ENCODE results near the gene SELENOH.
"Not testable (repeated sequence)": the region's sequence is repeated elsewhere in the genome, so short reads cannot be mapped to it uniquely, and the experiment has no call there.

The SELENOH gene, protein sequence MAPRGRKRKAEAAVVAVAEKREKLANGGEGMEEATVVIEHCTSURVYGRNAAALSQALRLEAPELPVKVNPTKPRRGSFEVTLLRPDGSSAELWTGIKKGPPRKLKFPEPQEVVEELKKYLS

DNA sequence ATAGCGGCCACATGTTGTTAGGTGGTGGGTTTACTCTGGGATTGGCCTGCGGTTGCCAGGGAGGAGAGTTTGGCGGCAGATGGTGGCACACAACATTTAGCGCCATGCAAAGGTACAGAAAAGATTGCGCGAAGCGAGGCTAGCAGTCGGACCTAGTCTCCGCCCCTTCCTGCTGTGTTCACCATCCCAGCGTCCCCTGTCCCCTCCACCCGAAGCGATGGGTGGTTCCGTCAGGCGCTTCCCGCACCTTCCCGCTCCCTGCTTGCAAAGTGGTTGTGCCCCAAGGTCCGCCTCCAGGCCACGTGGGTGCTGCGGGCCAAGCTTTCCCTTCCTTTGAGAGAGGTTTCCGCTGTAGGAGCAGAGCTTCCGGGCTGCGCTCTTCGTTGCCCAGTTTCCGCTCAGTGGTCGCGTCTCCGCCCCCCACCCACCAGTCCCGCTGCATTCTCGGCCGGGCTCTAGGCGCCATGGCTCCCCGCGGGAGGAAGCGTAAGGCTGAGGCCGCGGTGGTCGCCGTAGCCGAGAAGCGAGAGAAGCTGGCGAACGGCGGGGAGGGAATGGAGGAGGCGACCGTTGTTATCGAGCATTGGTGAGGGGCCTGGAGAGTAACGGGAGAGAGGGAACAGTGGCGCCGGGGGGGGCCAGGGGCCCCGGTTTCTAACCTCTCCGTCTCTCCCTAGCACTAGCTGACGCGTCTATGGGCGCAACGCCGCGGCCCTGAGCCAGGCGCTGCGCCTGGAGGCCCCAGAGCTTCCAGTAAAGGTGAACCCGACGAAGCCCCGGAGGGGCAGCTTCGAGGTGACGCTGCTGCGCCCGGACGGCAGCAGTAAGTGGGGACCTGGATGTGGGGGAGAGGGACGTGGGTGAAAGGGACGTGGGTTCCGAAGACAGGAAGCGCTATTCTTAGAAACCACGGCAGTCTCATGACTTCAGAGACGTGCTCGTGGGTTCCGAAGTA lies at the start of gene SELENOH:
Gene SELENOH (plus strand): TSS at position 360 of the 955 bp plus-strand sequence. CDS start 105 bp downstream, at position 465.
- DNase-seq: peak; percentile 92

DNA sequence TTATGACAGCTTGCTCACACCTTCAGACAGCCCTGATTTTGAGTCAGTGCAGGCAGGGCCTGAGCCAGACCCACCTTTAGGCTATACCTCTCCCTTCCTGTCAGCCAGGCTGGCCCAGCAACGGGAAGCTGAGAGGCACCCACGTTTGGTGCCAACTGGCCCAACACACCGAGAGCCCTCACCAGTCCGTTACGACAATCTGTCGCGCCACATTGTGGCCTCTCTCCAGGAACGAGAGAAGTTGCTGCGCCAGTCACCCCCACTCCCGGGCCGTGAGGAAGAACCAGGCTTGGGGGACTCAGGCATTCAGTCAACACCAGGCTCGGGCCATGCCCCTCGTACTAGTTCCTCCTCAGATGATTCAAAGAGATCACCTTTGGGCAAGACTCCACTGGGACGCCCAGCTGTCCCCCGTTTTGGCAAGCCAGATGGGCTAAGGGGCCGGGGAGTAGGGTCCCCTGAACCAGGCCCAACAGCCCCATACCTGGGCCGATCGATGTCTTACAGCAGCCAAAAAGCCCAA lies 42.4 kb upstream of the SELENOH start:
- DNase-seq: no peak

DNA sequence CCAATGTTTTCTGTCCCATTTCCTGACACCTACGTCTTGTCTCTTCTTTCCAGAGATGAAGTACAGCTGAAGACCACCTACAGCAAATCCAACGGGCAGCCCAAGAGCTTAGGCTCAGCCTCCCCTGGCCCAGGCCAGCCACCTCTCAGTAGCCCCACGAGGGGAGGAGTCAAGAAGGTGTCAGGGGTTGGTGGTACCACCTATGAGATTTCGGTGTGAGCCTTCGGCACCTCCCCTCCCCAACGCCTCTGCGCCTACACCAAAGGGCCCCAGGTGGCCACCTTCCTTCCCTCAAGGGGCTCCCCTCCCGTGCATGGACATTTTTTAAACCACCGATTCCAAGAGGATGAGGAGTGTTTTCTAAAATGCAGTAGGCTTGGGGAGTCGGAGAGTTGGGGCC lies 41.5 kb upstream of the SELENOH start:
- no peak for DNase-seq

DNA sequence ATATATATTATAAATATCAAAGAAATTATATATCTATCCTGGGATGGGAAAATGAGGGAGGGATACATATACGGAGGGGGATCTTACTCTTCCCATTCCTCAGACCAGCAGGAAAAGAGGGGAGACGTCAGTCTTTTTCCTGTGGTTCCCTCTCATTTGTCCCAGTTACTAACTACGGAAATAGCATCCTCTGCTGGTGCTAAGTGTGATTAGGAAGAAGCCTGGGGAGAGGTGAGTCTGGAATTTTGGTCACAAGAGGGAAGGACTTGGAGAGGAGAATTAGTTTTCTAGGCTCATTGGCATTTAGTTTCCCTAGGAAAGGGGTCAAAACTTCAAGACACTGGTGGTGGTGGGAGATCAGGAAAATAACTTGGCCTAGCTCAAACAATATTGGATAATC lies 40.9 kb upstream of the SELENOH start:
- no peak for DNase-seq

DNA sequence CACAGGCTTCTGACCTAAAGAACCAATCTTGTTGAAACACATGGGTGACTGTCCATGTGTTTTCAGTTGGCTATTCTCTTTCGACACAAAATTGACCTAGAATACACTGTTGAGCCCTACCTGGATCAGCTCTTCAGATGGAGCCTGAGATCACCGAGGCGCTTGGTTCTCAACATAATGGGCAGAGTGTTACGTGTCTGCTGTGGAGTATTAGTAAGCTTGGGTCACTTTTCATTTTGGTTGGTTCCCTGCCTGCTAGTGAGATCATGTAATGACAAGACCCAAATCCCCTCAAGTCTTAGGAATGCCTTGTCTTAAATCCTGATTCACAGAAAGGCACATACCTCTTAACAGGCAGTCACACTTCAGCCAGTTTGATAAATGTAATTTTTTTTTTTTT lies 38.0 kb upstream of the SELENOH start:
- DNase-seq: no peak

DNA sequence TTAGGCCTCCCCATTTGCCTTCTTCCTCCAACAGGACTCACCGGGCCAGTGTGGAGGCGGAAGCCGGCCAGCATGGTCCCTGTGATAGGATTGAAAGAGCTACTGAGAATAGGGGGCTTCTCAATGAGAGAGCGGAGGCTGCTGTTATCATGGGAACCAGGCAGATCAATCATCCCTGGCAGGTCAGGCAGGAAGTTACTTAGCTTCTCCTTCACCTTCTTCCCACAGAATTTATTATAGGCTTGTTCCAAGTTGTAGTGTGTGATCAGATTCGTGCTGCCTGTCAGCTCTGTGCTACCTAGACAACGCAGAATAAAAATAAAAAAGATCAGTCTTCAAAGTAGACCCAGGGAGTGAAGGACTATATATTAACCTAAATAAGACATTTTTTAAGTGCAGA lies 36.4 kb upstream of the SELENOH start:
- DNase-seq: no peak

DNA sequence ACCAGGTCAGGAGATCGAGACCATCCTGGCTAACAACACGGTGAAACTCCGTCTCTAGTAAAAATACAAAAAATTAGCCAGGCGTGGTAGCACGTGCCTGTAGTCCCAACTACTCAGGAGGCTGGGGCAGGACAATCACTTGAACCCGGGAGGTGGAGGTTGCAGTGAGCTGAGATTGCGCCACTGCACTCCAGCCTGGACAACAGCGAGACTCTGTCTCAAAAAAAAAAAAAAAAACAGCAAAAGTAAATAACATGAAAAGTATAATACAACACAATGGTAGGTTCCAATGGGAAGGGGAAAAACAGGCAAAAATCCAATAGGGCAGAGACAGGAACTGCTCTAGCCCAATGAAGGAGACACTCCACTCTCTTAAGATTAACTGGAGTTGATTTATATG lies 35.9 kb upstream of the SELENOH start:
- not testable (repeated sequence) for DNase-seq

DNA sequence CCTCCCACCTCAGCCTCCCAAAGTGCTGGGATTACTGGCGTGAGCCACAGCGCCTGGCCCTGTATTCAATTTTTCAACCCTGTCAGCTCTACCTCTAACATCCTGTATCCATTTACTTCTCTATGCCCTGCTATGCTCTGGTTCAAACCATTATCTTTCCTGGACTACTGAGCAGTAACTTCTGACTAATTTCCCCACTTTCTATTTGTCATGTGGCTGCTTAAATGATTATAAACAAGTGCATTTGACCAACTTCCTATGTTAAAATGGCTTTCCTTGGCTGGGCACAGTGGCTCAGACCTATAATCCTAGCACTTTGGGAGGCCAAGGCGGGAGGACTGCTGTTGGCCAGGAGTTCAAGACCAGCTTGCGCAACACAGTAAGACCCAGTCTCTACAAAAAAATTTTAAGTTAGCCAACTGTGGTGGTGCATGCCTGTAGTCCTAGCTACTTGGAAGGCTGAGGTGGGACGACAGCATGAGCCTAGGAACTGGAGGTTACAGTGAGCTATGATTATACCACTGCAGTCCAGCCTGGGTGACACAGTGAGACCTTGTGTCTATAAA lies 31.4 kb upstream of the SELENOH start:
- no peak for DNase-seq

DNA sequence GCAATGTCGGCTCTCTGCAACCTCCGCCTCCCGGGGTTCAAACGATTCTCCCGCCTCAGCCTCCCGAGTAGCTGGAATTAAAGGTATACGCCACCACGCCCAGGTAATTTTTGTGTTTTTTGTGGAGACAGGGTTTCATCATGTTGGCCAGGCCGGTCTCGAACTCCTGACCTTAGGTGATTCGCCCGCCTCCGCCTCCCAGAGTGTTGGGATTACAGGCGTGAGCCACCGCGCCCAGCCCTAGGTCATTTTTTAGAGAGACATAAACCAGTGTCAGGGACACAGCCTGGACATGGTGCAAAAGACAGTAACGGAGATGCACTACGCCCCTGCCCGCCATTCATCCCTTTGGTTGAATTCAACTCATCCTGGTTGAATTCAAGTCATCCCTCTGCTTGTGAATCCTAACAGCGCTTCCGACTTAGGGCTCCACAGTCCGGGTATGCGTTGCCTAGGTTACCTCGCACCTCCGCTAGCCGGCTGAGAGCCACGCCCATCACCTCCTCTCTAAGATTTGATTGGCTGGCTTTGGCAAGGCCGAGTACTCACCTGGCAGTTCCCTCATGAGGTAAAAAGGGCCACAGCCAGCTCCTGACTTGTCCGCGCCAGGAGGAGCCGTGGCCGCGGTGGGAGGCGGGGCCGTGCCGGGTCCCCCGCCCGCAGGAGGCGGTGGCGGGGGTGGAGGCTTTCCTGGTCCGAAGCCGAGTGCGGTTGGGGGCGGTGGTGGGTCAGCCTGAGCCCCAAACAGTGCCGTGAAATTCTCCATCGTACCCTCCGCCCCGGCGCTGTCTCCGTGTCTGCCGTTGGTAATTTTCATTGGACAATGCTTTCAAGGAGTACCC lies 29.7 kb upstream of the SELENOH start, which contains the start of gene MED19:
Gene MED19 (minus strand): TSS at position 802 of the 842 bp plus-strand sequence. CDS start 36 bp downstream, at position 766.
- peak; percentile 56 for DNase-seq

DNA sequence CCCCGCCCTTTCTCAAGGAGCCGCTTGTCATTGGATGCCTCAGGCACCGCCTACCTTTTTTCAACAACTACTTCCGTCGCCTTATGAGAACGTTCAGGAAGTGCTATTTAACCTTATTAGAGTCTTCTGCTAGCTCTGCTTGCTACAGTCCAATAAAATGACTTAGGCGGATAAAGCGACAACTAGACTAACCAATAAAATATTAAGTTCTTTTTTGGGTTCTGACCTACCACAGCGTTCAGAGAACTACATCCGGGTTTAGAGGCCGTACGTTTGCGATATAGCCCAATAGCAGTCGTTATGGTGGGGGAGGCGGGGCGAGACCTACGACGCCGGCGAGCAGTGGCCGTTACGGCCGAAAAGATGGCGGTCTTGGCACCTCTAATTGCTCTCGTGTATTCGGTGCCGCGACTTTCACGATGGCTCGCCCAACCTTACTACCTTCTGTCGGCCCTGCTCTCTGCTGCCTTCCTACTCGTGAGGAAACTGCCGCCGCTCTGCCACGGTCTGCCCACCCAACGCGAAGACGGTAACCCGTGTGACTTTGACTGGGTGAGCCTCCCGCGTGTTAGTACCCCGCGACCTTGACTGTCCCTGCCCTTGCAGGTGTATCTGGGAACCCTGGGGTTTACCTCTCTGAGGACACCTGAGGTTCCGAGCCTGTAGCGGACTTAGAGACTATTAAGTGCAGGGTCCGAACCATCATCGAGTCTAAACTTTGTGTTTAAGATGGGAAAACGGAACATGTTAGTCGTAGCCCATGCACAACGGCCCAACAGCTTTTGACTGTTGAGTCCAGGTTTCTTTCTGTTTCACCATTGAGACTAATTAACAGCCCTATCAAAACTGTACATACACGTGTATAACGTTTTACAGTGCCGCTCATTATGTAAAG lies 28.8 kb upstream of the SELENOH start, which contains the start of gene TMX2:
Gene TMX2 (plus strand): TSS at position 338 of the 895 bp plus-strand sequence. CDS start 26 bp downstream, at position 364.
- DNase-seq: peak; percentile 100

DNA sequence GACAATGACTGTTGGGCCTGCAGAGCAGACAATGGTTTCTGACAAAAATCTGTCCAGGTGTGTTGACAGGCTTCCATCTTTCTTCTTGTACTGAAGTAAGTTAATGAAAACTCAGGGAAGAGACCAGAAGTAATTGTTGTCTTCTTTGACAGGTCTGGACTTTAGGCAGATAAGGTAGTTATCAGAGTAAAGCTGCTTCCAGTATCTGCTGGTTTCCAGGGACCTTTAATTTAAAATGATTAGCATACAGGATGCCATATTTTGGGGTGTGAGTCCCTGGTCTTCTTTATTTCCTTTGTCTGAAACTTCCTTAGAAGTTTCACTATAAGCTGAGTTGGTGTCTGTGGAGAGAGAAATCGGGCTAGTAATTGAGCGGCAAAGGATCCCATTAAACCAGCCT lies 27.5 kb upstream of the SELENOH start:
- DNase-seq: no peak

DNA sequence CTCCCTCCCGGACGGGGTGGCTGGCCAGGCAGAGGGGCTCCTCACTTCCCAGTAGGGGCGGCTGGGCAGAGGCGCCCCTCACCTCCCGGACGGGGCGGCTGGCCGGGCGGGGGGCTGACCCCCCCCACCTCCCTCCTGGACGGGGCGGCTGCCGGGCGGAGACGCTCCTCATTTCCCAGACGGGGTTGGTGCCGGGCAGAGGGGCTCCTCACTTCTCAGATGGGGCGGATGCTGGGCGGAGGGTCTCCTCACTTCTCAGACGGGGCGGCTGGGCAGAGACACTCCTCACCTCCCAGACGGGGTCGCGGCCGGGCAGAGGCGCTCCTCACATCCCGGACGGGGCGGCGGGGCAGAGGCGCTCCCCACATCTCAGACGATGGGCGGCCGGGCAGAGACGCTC lies 24.6 kb upstream of the SELENOH start:
- not testable (repeated sequence) for DNase-seq

DNA sequence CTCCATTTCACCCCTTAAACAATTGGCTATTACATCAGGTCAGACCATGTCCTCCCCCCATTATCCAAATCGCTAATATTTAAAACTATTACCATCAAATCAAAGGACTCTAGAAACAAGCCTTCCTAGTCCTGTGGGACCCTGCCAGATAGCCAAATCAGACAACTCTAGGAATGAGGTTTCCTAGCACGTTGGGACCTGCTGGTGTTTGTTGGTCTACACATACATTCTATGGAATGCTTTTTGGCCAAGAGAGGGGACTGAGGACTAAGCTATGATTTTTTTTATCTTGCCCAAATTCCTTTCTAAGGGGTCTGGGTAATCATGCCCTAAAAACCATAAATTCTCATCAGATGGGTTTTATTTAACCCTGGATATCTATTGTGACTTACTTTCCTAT lies 14.1 kb upstream of the SELENOH start:
- no peak for DNase-seq

DNA sequence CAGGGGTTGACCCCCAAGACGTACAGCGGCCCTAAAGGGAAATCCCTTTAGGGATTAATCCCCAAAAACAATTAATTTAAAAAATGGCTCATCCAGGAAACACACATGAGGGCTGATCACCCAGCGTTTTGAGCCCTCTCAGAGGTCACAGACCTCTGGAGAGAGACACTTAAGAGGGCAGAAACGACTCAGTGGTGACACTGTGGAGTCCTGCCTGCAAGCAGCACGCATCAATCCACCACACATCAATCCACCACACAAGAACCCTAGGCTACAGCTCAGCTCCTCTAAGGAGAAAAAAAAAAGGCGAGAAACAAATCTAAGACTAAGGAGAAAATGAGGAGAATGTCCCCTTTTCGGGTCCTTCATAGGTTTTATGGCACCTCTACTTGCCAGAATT lies 12.5 kb upstream of the SELENOH start:
- no peak for DNase-seq

DNA sequence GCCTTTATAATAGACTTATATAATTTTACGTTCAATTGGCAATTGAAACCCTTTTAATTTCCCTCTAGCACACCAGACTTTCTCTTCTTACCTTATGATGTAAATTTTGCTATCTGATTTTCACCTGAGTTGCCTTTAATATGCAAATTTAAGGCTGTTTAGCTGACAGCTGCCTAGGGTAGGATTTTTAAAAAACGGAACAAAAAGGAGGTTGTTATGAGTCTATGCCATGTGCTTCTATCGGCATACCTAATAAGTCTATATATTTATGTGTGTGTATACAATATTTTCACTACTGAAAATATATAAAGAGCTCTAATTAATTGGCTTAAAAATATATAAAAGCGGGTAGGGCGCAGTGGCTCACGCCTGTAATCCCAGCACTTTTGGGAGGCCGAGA lies 11.8 kb upstream of the SELENOH start:
- no peak for DNase-seq

DNA sequence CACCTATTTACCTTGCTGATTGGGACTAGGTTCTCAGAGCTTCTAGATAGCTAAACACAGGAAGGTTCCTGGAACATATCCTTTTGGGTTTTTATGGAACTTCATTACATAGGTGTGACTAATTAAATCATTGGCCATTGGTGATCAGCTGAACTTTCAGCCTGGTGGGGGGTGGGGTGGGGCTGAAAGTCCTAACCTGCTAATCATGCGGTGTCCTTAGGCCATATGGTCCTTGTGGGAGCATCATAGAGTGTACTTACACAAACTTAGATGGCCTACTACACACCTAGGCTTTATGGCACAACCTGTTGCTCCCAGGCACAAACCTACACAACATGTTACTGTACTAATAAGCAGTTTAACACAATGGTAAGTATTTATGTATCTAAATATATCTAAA lies 8.6 kb upstream of the SELENOH start:
- no peak for DNase-seq

DNA sequence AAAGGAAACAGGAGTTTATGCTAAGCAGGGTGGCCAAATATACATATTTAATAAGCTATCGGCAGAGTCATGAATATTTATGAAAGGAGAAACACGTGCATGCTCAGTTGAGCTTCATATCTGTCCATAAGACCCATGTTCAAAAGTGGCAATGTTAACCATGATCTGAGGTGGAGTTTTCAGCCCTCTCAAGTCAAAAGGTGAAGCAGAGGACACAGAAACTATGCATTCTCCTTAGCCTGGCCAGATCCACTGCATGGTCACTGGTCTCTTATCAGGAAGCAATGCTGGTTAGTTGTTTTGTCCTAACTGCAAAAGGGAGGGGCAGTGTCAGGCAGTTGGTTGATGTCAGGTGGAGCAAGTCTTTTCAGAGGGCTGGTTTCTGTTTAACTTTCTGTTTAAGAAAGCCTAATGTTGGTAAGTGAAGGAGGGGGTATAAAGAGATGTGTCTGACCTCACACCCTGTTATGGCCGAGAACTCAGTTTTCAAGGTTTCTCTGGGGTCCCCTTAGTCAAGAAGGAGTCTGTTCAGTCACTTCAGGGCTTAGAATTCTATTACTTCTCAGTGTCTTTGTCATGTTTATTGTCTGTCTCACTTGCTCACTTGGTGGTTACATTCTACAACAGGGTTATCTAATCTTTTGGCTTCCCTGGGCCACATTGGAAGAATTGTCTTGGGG lies 5.5 kb upstream of the SELENOH start:
- no peak for DNase-seq

DNA sequence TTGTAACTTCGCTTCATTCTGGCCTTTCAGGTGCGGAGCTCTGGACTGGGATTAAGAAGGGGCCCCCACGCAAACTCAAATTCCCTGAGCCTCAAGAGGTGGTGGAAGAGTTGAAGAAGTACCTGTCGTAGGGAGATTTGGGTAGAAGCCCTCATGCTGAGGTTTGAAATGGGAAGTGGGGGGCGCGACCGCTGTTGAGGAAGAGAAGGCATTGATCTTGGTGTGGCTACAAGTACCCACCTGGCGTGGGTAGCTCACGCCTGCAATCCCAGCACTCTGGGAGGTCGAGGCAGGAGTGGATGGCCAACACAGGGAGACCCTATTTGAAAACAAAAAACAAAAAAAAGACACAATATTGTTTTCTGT lies 779 bp downstream of the SELENOH start:
- DNase-seq: no peak

DNA sequence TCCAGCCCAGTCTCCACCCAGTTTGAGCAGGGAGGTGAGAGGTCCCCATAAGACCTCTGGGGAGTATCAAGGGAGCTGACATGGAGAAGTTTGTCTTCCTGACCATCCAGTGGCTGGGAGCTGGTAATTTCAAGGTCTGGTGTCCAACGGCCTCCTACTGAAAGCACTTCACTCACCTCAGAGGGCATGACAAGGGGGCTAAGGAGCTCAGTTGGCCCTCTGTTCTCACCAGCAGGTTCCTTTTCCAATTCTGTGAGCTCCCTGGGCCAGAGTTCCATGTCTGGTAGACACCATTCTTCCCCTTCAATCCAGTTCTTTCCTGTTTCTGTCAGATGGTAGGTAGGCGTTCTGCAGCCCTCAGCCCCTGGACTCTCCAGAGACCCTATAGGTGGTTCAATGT lies 3.1 kb downstream of the SELENOH start:
- DNase-seq: no peak

DNA sequence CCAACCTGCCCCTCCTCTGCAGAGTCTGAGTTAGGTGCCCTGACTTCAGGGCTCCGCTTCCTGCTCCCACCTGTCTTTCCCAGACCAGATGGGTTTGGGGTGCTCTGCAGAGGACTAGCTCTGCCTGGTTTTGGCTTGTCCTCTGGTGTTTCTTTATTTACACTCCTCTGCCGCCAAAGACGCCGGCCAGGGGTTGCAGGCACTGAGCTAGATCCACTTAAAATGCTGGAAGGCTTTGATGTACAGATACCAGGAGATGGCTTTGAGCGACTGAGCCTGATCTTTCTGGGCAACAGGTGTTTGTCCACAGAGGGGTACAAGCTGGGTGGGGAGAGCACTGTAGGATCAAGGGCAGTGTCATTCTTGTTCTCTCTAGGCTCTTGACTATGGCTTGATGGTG lies 3.9 kb downstream of the SELENOH start:
- DNase-seq: no peak

DNA sequence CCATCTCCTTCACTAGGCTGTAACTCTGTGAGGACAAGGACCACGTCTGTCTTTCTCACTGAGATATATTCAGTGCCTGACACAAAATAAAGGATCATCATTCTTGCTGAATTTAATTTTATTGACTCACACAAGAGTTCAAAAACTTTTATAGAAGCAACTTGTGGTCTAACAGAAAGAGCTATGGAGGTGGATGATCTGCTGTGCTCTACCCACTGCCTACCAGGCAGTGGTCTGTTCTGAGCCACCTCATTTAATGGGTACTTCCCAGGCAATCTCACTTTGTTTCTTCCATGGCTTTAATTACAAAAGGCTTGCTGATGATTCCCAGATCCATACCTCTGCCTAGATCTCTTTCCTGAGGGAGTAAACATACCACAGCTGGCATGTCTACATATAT lies 5.6 kb downstream of the SELENOH start:
- no peak for DNase-seq
